Mucosa of rectum (tissue), 2 donors: Measurements from ENCODE around the gene SSMEM1.
"Not testable (repeated sequence)": the region's sequence is repeated elsewhere in the genome, so short reads cannot be mapped to it uniquely, and the experiment has no call there.

ENCODE experiments used
- H3K27ac ChIP-seq, 2 donors: one replicate each; pipeline ENCODE4 v1.7.0; 2013; ENCODE audit warnings: inconsistent platforms in 2 of 2, low read depth in 2 of 2, low read length in 2 of 2
- H3K27me3 ChIP-seq, 2 donors: one replicate each; pipeline ENCODE4 v1.7.0; 2013; ENCODE audit warnings: low read length in 2 of 2; ENCODE audit not compliant: control insufficient read depth in 2 of 2, insufficient read depth in 2 of 2
- H3K36me3 ChIP-seq, 2 donors: one replicate each; pipeline ENCODE4 v1.7.0; 2013; ENCODE audit warnings: low read length in 2 of 2; ENCODE audit not compliant: control insufficient read depth in 2 of 2, insufficient read depth in 2 of 2
- H3K4me1 ChIP-seq, 2 donors: one replicate each; pipeline ENCODE4 v1.7.0; 2013; ENCODE audit warnings: low read length in 2 of 2, mild to moderate bottlenecking in 1 of 2; ENCODE audit not compliant: control insufficient read depth in 2 of 2, insufficient read depth in 2 of 2
- H3K4me3 ChIP-seq, 2 donors: one replicate each; pipeline ENCODE4 v1.7.0; 2013; ENCODE audit warnings: low read length in 2 of 2
- H3K9ac ChIP-seq, 2 donors: one replicate each; pipeline ENCODE4 v1.7.0; 2013; ENCODE audit warnings: low read length in 2 of 2, low read depth in 1 of 2, mild to moderate bottlenecking in 1 of 2
- H3K9me3 ChIP-seq, 2 donors: one replicate each; pipeline ENCODE4 v1.7.0; 2013; ENCODE audit warnings: low read length in 2 of 2; ENCODE audit not compliant: control insufficient read depth in 2 of 2
- donor health status: healthy.
- donor health status: Normal muscosa, but diverticular disease.

SSMEM1 gene

DNA sequence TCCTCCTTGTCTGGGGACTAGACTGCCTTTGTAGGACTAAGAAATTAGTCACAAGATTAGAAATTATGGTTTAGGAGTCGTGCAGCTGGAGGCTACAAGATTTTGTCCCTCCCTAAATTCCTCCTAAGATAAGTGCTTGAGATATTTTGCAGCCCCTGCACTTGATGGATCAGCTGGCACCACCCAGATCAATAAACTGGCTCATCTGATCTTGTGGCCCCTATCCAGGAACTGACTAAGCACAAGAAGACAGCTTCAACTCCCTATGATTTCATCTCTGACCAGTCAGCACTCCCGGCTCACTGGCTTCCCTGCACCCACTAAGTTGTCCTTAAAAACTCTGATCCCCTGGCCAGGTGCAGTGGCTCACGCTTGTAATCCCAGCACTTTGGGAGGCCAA is 17.3 kb downstream of the SSMEM1 start:
- not testable (repeated sequence) for H3K27ac ChIP-seq, H3K36me3 ChIP-seq, H3K4me1 ChIP-seq, H3K4me3 ChIP-seq, H3K9ac ChIP-seq, H3K27me3 ChIP-seq, H3K9me3 ChIP-seq

- Histone ChIP-seq H3K27me3 (no peaks in the 10 kb centered on the region), H3K36me3 (no peaks in the 10 kb centered on the region), H3K9me3 (peaks cover 0 to 2% of the 10 kb centered on the region in 2 donors), H3K27ac (no peak overlapping the region), H3K9ac (no peak overlapping the region), H3K4me3 (no peak overlapping the region), H3K4me1 (no peaks in the 10 kb centered on the region)
These were observed 18.7 kb downstream of the SSMEM1 start for GRCh38 chr7:130226333-130226732.

DNA sequence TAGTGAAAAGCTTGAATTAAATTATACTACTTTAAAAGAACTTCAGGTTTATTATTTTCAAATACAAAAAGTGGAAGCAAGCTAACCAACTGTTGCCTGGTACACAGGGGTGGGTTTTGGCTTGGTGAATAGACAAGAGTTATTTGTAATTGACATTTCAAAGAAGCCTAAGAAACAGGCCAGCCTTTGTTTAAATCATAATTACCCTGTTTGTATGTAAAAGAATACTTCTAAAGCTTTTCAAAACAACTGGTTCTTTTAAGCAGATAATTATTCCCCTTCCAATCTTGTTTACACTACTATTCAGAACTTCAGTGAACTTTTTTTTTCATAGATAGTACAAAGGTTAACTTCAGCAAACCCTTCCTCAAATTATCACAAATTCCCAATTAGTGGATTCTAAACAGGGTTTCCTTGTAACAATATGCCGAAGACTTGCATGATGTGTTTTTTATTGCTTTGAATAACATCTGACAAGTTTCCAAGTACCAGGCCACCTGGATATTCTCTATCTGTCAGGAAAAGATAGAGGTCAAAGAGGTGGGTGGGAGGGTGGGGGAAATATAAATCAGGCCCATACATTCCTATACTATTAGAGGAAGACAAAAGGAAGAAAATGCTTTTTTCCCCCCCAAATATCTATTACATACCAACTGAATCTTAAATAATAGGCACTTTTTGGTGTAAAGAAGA is 20.4 kb downstream of the SSMEM1 start:
- Histone ChIP-seq H3K9ac (no peak overlapping the region), H3K4me3 (no peak overlapping the region), H3K4me1 (no peaks in the 10 kb centered on the region), H3K27ac (no peak overlapping the region), H3K27me3 (no peaks in the 10 kb centered on the region), H3K36me3 (no peaks in the 10 kb centered on the region), H3K9me3 (peaks cover 0 to 2% of the 10 kb centered on the region in 2 donors)

DNA sequence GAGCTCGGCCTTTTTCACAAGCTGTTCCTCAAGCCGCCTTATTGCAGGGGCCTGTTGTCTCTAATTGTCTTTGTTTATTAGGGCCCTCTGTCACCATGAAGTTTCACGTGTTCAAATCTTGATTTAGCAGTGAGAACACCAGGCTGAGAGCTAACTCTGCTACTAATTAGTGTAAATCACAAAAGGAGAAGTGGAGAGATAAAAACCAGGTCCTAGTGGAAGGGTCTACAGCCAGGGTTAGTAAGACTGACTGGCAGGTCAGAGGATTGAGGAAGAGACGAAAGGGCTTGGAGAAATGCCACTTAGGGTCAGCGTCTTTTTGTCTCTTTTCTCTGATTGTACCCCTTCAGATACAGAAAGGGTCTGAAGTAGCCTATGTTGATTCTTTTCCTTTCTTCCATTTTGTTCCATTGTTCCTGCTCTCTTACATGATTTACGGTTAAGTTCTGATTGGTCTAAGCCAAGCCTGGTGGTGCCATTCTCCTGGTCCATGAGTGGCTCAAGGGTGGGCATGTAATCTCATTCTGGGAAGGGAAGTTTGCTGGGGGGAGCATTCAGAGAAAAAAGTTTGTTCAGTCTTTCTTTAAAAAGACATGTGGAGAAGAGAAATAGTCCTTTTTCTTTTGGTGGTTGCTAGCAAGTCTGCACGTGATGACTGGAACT is 21.3 kb downstream of the SSMEM1 start:
- Histone ChIP-seq H3K4me1 (no peaks in the 10 kb centered on the region), H3K36me3 (no peaks in the 10 kb centered on the region), H3K27me3 (no peaks in the 10 kb centered on the region), H3K9ac (no peak overlapping the region), H3K27ac (no peak overlapping the region), H3K4me3 (no peak overlapping the region), H3K9me3 (peaks cover 0 to 2% of the 10 kb centered on the region in 2 donors)

GRCh38 chr7:130229981-130230380 is 22.3 kb downstream of the SSMEM1 start:
- not testable (repeated sequence) for H3K27ac ChIP-seq, H3K4me1 ChIP-seq, H3K4me3 ChIP-seq

DNA sequence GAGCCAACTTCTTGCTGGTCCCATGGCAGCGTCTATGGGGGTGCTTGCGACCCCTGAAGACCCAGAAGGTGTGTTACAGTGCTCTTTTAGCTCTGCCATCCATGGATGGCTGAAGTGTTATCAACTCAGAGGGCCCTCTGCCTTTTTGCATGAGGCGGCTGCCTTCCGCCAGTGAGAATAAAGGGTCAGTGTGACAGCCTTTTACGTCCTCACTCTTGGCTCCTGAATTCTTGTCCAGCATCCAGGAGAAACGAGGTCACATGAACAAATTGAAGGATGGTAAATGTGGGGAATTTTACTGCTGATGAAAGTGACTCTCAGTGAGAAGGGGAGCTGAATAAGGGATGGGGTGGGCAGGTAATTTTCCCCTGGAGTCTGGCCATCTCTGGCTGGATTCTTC is 24.1 kb downstream of the SSMEM1 start:
- no peaks in the 10 kb centered on the region for H3K27me3 ChIP-seq
- no peak overlapping the region for H3K27ac ChIP-seq

More at GRCh38 chr7:130229981-130230380, 22.3 kb downstream of the SSMEM1 start:
- not testable (repeated sequence) for H3K9me3 ChIP-seq, H3K36me3 ChIP-seq, H3K27me3 ChIP-seq, H3K9ac ChIP-seq

GRCh38 chr7:130232209-130232608 is 24.5 kb downstream of the SSMEM1 start:
- Histone ChIP-seq H3K4me3 (no peak overlapping the region), H3K9ac (no peak overlapping the region), H3K27ac (no peak overlapping the region), H3K27me3 (no peaks in the 10 kb centered on the region), H3K36me3 (no peaks in the 10 kb centered on the region), H3K9me3 (no peaks in the 10 kb centered on the region), H3K4me1 (no peaks in the 10 kb centered on the region)

More for the DNA sequence above, 24.1 kb downstream of the SSMEM1 start:
- H3K9me3 ChIP-seq = no peaks in the 10 kb centered on the region
- no peaks in the 10 kb centered on the region for H3K4me1 ChIP-seq
- no peak overlapping the region for H3K9ac ChIP-seq
- no peaks in the 10 kb centered on the region for H3K36me3 ChIP-seq
- no peak overlapping the region for H3K4me3 ChIP-seq

DNA sequence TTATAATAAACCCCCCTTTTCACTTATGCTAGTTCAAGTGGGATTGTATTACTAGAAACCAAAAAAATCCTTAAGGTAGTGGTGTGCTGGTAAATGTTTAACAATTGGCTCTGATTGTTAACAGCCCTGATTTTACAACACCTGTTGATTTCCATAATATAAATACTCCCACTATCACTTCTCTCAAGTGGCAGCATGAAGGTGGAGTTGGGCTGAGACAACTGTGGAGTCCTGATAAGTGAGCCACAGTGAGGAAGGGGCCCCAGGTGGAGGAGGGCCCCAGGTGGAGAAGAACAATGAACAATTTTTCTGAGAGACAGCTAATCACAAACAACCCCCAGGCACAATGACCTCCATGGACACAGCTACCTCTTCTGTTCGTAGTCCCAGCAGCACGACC is 26.4 kb downstream of the SSMEM1 start:
- Histone ChIP-seq H3K27me3 (no peaks in the 10 kb centered on the region), H3K4me3 (no peak overlapping the region), H3K27ac (no peak overlapping the region), H3K4me1 (no peaks in the 10 kb centered on the region), H3K9ac (no peak overlapping the region), H3K9me3 (no peaks in the 10 kb centered on the region), H3K36me3 (no peaks in the 10 kb centered on the region)

DNA sequence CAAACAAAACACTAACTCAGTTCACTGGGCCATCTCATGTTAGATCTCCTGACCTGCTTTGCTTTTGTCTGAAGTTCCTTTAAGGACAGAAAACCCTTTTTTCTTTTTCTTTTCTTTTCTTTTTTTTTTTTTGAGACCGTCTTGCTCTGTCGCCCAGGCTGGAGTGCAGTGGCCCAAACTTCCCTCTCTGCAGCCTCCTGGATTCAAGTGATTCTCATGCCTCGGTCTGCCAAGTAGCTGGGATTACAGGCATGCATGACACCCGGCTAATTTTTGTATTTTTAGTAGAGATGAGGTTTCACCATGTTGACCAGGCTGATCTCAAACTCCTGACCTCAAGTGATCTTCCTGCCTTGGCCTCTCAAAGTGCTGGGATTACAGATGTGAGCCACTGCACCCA is 28.7 kb downstream of the SSMEM1 start:
- H3K4me3 ChIP-seq, H3K4me1 ChIP-seq, H3K36me3 ChIP-seq, H3K27me3 ChIP-seq, H3K9ac ChIP-seq, H3K27ac ChIP-seq, H3K9me3 ChIP-seq: not testable (repeated sequence)

- H3K4me3 ChIP-seq = no peak overlapping the region
- H3K9me3 ChIP-seq = no peaks in the 10 kb centered on the region
- no peak overlapping the region for H3K27ac ChIP-seq
- H3K36me3 ChIP-seq = no peaks in the 10 kb centered on the region
- H3K4me1 ChIP-seq = no peaks in the 10 kb centered on the region
- no peaks in the 10 kb centered on the region for H3K27me3 ChIP-seq
- no peak overlapping the region for H3K9ac ChIP-seq
These were observed 32.6 kb downstream of the SSMEM1 start for GRCh38 chr7:130240240-130240639.
